Dedifferentiated amniotic fluid mesenchymal stem cell (primary cell): ENCODE results near the gene PKP2.
"Not testable (repeated sequence)": the region's sequence is repeated elsewhere in the genome, so short reads cannot be mapped to it uniquely, and the experiment has no call there.

Experiments used
- DNase-seq: peaks from one replicate; pipeline ENCODE4 v3.0.0-alpha.2; 2016; ENCODE audit errors: extremely low spot score

Gene PKP2

GRCh38 chr12:32895688-32896431, 717 bp downstream of the PKP2 start:
- no peak for DNase-seq

GRCh38 chr12:32894566-32894965, 2.0 kb downstream of the PKP2 start:
- DNase-seq, result no peak

- no peak for DNase-seq
Measured at GRCh38 chr12:32893458-32893857, 3.1 kb downstream of the PKP2 start.

- no peak for DNase-seq
Measured at GRCh38 chr12:32893043-32893442, 3.5 kb downstream of the PKP2 start.

- not testable (repeated sequence) for DNase-seq
Measured at GRCh38 chr12:32892369-32892768, 4.2 kb downstream of the PKP2 start.

- DNase-seq, result no peak
Measured at GRCh38 chr12:32891956-32892355, 4.6 kb downstream of the PKP2 start.

- no peak for DNase-seq
Measured at GRCh38 chr12:32891526-32891925, 5.1 kb downstream of the PKP2 start.

- DNase-seq, result no peak
Measured at GRCh38 chr12:32889011-32889760, 7.4 kb downstream of the PKP2 start.

GRCh38 chr12:32887058-32887457, 9.5 kb downstream of the PKP2 start:
- DNase-seq, result no peak

GRCh38 chr12:32885831-32886230, 10.7 kb downstream of the PKP2 start:
- no peak for DNase-seq

GRCh38 chr12:32884962-32885361, 11.6 kb downstream of the PKP2 start:
- DNase-seq, result no peak

- DNase-seq, result no peak
Measured at GRCh38 chr12:32881702-32882101, 14.9 kb downstream of the PKP2 start.

- DNase-seq, result no peak
Measured at GRCh38 chr12:32881107-32881506, 15.5 kb downstream of the PKP2 start.

GRCh38 chr12:32879066-32879465, 17.5 kb downstream of the PKP2 start:
- not testable (repeated sequence) for DNase-seq

GRCh38 chr12:32877601-32878459, 18.7 kb downstream of the PKP2 start:
- DNase-seq, result no peak

- no peak for DNase-seq
Measured at GRCh38 chr12:32876004-32876403, 20.6 kb downstream of the PKP2 start.

GRCh38 chr12:32874975-32875374, 21.6 kb downstream of the PKP2 start:
- DNase-seq, result no peak

GRCh38 chr12:32874078-32874477, 22.5 kb downstream of the PKP2 start:
- DNase-seq, result no peak

GRCh38 chr12:32872416-32872815, 24.2 kb downstream of the PKP2 start:
- DNase-seq, result not testable (repeated sequence)

GRCh38 chr12:32870716-32871115, 25.9 kb downstream of the PKP2 start:
- no peak for DNase-seq

GRCh38 chr12:32868885-32869284, 27.7 kb downstream of the PKP2 start:
- no peak for DNase-seq

GRCh38 chr12:32864731-32865130, 31.8 kb downstream of the PKP2 start:
- no peak for DNase-seq
